PC-3 (cell line): ENCODE measurements around the gene RTN3.

Experiments
- EZH2 ChIP-seq: fragments of 300-600 bp; sonication (generic); IDR thresholded peaks from one replicate; pipeline ENCODE4 v1.6.1; 2017; ENCODE audit warnings: antibody characterized with exemption, mild to moderate bottlenecking, low read length; ENCODE audit not compliant: unreplicated experiment
- EZH2phosphoT487 ChIP-seq: fragments of 300-600 bp; sonication (generic); IDR thresholded peaks from 2 replicates; pipeline ENCODE4 v1.6.1; 2018; ENCODE audit warnings: mild to moderate bottlenecking, antibody characterized with exemption, low read length, borderline replicate concordance
- TF ChIP-seq, protein P1 (sequence below): fragments of 300-600 bp; sonication (generic); conservative IDR thresholded peaks from 2 replicates; pipeline ENCODE4 v1.5.1; 2017; ENCODE audit warnings: antibody characterized with exemption, low read depth, mild to moderate bottlenecking, low read length

DNA sequence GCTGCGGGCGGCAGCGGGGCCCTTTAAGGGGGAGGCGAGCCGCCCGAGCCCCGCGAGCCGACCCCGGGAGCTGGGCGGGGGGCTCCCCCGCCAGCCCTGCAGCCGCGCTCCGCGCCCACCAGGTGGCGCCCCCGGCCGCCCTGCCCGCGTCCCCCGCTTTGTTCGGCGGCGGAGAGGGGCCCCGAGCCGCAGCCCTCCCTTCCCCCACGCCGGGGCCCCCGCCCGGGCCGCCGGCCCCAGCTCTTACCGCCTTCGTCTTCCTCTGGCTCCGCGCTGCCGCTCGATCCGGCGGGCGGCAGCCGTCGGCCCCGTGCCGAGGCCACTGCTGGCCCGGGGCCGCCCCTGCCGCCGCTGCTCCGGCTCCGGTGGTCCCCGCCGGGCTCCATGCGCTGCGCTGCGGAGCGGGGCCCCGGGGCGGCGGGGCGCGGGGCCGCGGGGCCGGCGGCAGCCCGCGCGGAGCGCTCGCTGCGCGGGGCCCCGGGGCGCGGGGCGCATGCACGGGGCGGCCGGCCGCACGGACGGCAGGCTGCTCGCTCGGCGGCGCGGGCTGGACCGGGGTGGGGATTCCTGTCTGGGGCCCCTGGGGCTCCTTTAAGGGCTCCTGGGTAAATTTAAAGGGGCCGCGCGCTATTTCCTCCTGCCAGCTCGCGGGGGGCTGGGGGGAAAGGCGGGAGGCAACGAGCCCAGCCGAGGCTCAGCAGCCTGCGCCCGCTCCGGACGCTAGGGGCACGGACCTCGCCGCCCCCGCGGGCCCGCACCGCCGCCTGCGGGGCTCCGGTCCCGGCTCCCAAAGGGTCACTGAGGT, 87.1 kb downstream of the RTN3 start, which contains the start of gene ZFTA:
- TF ChIP-seq, protein P1, sequence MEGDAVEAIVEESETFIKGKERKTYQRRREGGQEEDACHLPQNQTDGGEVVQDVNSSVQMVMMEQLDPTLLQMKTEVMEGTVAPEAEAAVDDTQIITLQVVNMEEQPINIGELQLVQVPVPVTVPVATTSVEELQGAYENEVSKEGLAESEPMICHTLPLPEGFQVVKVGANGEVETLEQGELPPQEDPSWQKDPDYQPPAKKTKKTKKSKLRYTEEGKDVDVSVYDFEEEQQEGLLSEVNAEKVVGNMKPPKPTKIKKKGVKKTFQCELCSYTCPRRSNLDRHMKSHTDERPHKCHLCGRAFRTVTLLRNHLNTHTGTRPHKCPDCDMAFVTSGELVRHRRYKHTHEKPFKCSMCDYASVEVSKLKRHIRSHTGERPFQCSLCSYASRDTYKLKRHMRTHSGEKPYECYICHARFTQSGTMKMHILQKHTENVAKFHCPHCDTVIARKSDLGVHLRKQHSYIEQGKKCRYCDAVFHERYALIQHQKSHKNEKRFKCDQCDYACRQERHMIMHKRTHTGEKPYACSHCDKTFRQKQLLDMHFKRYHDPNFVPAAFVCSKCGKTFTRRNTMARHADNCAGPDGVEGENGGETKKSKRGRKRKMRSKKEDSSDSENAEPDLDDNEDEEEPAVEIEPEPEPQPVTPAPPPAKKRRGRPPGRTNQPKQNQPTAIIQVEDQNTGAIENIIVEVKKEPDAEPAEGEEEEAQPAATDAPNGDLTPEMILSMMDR, result peak; percentile 45
- no peak for TF ChIP-seq EZH2phosphoT487
- TF ChIP-seq EZH2, result no peak
